Common myeloid progenitor, CD34-positive (primary cell): Measurements from ENCODE around the gene TAF1C.

Source experiments
- CTCF ChIA-PET: fragments of 350-600 bp; sonication (Branson Sonifier 250); formaldehyde crosslinking; loops from one replicate; lab custom pipeline; 2021; ENCODE audit warnings: antibody characterized with exemption; lab: Charles Lee
- POLR2A ChIA-PET: fragments of 350-600 bp; sonication (Branson Sonifier 250); formaldehyde crosslinking; loops from one replicate; lab custom pipeline; 2021; ENCODE audit warnings: antibody characterized with exemption; lab: Charles Lee
- DNase-seq, 3 donors: peaks; one replicate each; pipeline versions ENCODE4 v3.0.0 to v3.0.0-alpha.2; 2013
- H3K27ac ChIP-seq, 2 experiments: 1 replicate in 1 of 2; 2 replicates in 1 of 2; pipeline ENCODE4 v1.7.0; 2013; ENCODE audit warnings: inconsistent platforms in 2 of 2, low read length in 2 of 2, mild to moderate bottlenecking in 2 of 2, low read depth in 1 of 2, moderate library complexity in 1 of 2; ENCODE audit not compliant: severe bottlenecking in 2 of 2, insufficient read depth in 1 of 2, poor library complexity in 1 of 2
- H3K27me3 ChIP-seq, 5 experiments: replicated peaks in 2 of 5; 1 replicate in 3 of 5; 2 replicates in 2 of 5; pipeline versions ENCODE4 v1.6.1 to v1.7.0; 2013; ENCODE audit warnings: low read length in 4 of 5, mild to moderate bottlenecking in 2 of 5, moderate library complexity in 2 of 5, inconsistent platforms in 1 of 5; ENCODE audit not compliant: insufficient read depth in 5 of 5, control insufficient read depth in 4 of 5
- H3K36me3 ChIP-seq, 4 experiments: 1 replicate in 2 of 4; 2 replicates in 2 of 4; pipeline versions ENCODE4 v1.6.1 to v1.7.0; 2013; ENCODE audit warnings: low read length in 3 of 4, control low read depth in 1 of 4, mild to moderate bottlenecking in 1 of 4; ENCODE audit not compliant: control insufficient read depth in 4 of 4, insufficient read depth in 4 of 4
- H3K4me1 ChIP-seq, 4 experiments: 1 replicate in 3 of 4; 2 replicates in 1 of 4; pipeline versions ENCODE4 v1.6.1 to v1.7.1; 2013; ENCODE audit warnings: low read length in 3 of 4, mild to moderate bottlenecking in 3 of 4, control low read depth in 1 of 4, inconsistent platforms in 1 of 4, moderate library complexity in 1 of 4; ENCODE audit not compliant: control insufficient read depth in 4 of 4, insufficient read depth in 4 of 4; ENCODE audit errors: control extremely low read depth in 1 of 4
- H3K4me3 ChIP-seq, 7 experiments: 1 replicate in 4 of 7; 2 replicates in 3 of 7; pipeline versions ENCODE4 v1.5.1 to v1.7.0; 2013; ENCODE audit warnings: mild to moderate bottlenecking in 7 of 7, low read length in 6 of 7, moderate library complexity in 6 of 7, inconsistent platforms in 2 of 7, low read depth in 2 of 7, control low read depth in 1 of 7; ENCODE audit not compliant: insufficient read depth in 4 of 7, control insufficient read depth in 1 of 7; ENCODE audit errors: extremely low read depth in 1 of 7
- H3K9me3 ChIP-seq, 5 experiments: 1 replicate in 4 of 5; 2 replicates in 1 of 5; pipeline versions ENCODE4 v1.6.1 to v1.7.1; 2013; ENCODE audit warnings: low read length in 4 of 5, mild to moderate bottlenecking in 2 of 5, inconsistent platforms in 1 of 5, low read depth in 1 of 5, moderate library complexity in 1 of 5; ENCODE audit not compliant: control insufficient read depth in 4 of 5, insufficient read depth in 2 of 5; ENCODE audit errors: control extremely low read depth in 1 of 5
- WGBS: methylation state at CpG from one replicate; pipeline ENCODE4 v1.1.5; 2013; ENCODE audit not compliant: insufficient coverage; 5-methylcytosine and 5-hydroxymethylcytosine counted together

TAF1C gene

DNA sequence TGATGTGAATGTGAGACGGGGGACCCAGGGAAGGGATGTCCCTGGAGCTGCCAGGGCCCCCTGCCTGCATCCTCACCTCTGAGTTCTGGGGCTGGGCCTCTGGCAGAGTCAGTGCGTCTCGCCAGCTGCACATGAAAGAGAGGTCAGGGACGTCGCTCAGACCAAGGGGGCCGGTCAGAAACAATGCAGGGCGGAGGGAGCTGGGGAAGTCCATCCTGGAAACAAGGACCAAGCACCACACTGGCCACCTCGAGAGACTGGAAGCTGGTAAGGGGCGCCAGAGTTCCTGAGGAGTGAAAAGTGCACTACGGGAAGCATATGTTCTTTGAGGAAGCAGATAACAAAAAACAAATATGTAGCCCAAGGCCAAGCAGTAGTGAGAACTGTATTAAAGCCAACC is 2.1 kb downstream of the TAF1C start:
- Histone ChIP-seq H3K27ac (no peak overlapping the region), H3K4me3 (no peak overlapping the region), H3K4me1 (peaks cover 0 to 10% (median 8%) of the 10 kb centered on the region in 4 experiments), H3K36me3 (peaks cover 11 to 54% (median 41%) of the 10 kb centered on the region in 4 experiments), H3K9me3 (no peaks in the 10 kb centered on the region), H3K27me3 (no peaks in the 10 kb centered on the region)
- WGBS: 93% methylated on average over 10 of the region's 10 CpGs
- DNase-seq: no peak
- CTCF ChIA-PET: interaction anchor here (0.8 to 1.9 kb wide), 4 partner anchors 9 to 100 kb away, joined by 3 to 6 read pairs (median 4); no protein-coding TSS in a partner anchor
- POLR2A ChIA-PET: no interaction called here

- no peak overlapping the region for H3K27ac ChIP-seq
- no peak for DNase-seq
- H3K9me3 ChIP-seq: no peaks in the 10 kb centered on the region
- no peaks in the 10 kb centered on the region for H3K27me3 ChIP-seq
- H3K4me3 ChIP-seq: no peak overlapping the region
- CTCF ChIA-PET: interaction anchor here (1.4 to 1.9 kb wide), 3 partner anchors 8 to 99 kb away, joined by 3 to 6 read pairs (median 4); no protein-coding TSS in a partner anchor
- H3K36me3 ChIP-seq: peaks cover 11 to 61% (median 45%) of the 10 kb centered on the region in 4 experiments
- H3K4me1 ChIP-seq: peaks cover 0 to 10% (median 8%) of the 10 kb centered on the region in 4 experiments
- POLR2A ChIA-PET: no interaction called here
- 95% methylated on average over 11 of the region's 11 CpGs for WGBS
Observed at GRCh38 chr16:84183911-84184591, 2.8 kb downstream of the TAF1C start.

DNA sequence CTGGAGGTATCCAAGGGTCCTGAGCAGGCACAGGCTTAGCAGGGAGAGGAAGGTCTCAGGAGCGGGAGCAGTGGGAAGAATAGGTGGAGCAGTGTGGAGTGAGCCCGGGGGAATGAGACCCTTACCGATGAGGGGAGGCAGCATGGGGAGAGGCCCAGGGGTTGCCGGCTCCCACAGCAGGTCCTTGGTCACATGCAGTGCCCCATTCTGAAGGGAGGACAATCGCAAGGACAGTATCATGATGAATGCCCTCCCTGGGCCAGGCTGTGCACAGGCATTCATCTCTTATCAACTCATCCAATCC is 3.3 kb downstream of the TAF1C start:
- peaks cover 0 to 10% (median 8%) of the 10 kb centered on the region in 4 experiments for H3K4me1 ChIP-seq
- CTCF ChIA-PET: interaction anchor here (1.4 to 1.9 kb wide), 2 partner anchors 8 to 95 kb away, joined by 4 to 6 read pairs; no protein-coding TSS in a partner anchor

GRCh38 chr16:84182680-84183571 is 3.9 kb downstream of the TAF1C start:
- POLR2A ChIA-PET: no interaction called here
- H3K27me3 ChIP-seq: no peaks in the 10 kb centered on the region
- no peak overlapping the region for H3K4me3 ChIP-seq
- peaks cover 0 to 10% (median 8%) of the 10 kb centered on the region in 4 experiments for H3K4me1 ChIP-seq
- 97% methylated on average over 25 of the region's 26 CpGs for WGBS
- no peaks in the 10 kb centered on the region for H3K9me3 ChIP-seq
- no peak for DNase-seq
- H3K27ac ChIP-seq: no peak overlapping the region
- CTCF ChIA-PET: interaction anchor here (1.0 to 1.9 kb wide), 4 partner anchors 7 to 94 kb away, joined by 3 to 6 read pairs (median 4); partner anchors contain the start of gene MBTPS1
- peaks cover 11 to 72% (median 51%) of the 10 kb centered on the region in 4 experiments for H3K36me3 ChIP-seq

More for the DNA sequence above, 3.3 kb downstream of the TAF1C start:
- POLR2A ChIA-PET: no interaction called here
- Histone ChIP-seq H3K27me3 (no peaks in the 10 kb centered on the region), H3K4me3 (no peak overlapping the region), H3K27ac (no peak overlapping the region), H3K9me3 (no peaks in the 10 kb centered on the region), H3K36me3 (peaks cover 11 to 66% (median 48%) of the 10 kb centered on the region in 4 experiments)
- WGBS: 100% methylated on average over 5 of the region's 5 CpGs
- DNase-seq: no peak

DNA sequence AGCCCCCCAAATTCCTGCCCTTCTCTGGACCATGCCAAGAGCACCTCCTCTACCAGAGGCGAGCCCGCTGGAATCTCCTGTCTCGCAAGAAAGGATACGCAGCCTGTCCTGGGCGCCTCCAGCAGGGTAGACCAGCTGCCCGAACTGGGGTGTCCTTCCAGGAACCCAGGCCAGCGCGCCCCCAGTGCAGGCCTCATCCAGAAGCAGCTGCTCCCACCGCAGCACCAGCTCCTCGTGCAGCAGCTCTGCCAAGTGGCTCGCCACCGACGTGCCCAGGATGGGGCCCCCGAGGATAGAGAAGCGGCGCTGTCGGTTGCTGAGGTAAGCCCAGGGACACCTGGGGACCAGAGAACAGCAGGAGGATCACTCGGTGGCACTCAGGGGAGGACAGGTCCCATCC is 4.8 kb downstream of the TAF1C start:
- no peak for DNase-seq
- H3K9me3 ChIP-seq: no peaks in the 10 kb centered on the region
- peaks cover 11 to 76% (median 55%) of the 10 kb centered on the region in 4 experiments for H3K36me3 ChIP-seq
- no peak overlapping the region for H3K4me3 ChIP-seq
- WGBS: over 99% methylated on average over 18 of the region's 18 CpGs
- ChIA-PET POLR2A (no interaction called here), CTCF (interaction anchor here (1.0 to 1.2 kb wide), 2 partner anchors 25 to 65 kb away, joined by 3 read pairs; partner anchors contain the start of gene MBTPS1)
- H3K4me1 ChIP-seq: peaks cover 0 to 10% (median 8%) of the 10 kb centered on the region in 4 experiments
- no peaks in the 10 kb centered on the region for H3K27me3 ChIP-seq
- H3K27ac ChIP-seq: no peak overlapping the region

GRCh38 chr16:84181144-84181915 is 5.5 kb downstream of the TAF1C start:
- CTCF ChIA-PET: interaction anchor here (0.6 kb wide), 1 partner anchor 442 kb away, joined by 3 read pairs; no protein-coding TSS in a partner anchor
- Histone ChIP-seq H3K4me3 (no peak overlapping the region), H3K27ac (no peak overlapping the region), H3K4me1 (peaks cover 0 to 9% (median 7%) of the 10 kb centered on the region in 4 experiments), H3K9me3 (no peaks in the 10 kb centered on the region), H3K27me3 (no peaks in the 10 kb centered on the region), H3K36me3 (peaks cover 11 to 78% (median 55%) of the 10 kb centered on the region in 4 experiments)
- 98% methylated on average over 39 of the region's 41 CpGs for WGBS
- POLR2A ChIA-PET: no interaction called here
- DNase-seq: no peak
